HG03460 (cell line): ENCODE data around the gene KTN1.

Source experiments
- ATAC-seq: cut with Tn5 transposase; IDR thresholded peaks from one replicate; pipeline ENCODE4 v1.9.1; 2021; ENCODE audit not compliant: unreplicated experiment

KTN1 gene

GRCh38 chr14:55574988-55575387 lies 5.0 kb upstream of the KTN1 start:
- no peak for ATAC-seq

DNA sequence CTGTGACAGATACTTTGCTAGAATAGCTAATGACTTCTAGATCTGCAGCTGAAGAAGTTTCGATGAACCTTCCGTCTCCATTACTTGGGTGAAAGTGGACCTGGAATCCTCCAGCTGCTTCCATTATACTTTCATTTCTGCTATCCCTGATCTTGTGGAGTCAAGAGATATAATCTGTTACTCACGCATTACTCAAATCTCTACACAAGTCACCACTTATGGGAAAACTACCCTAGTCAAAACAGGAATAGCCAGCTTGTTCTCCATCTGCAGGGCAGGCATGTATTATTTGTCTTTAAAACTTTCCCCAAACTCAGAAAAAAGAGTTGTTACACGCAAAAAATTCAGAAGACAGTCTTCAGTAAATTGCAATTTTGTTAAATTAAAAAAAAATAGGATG lies 2.8 kb upstream of the KTN1 start:
- no peak for ATAC-seq

GRCh38 chr14:55578511-55578910 lies 1.5 kb upstream of the KTN1 start:
- no peak for ATAC-seq

GRCh38 chr14:55580470-55581341 lies 699 bp downstream of the KTN1 start:
- peak; percentile 41 for ATAC-seq

DNA sequence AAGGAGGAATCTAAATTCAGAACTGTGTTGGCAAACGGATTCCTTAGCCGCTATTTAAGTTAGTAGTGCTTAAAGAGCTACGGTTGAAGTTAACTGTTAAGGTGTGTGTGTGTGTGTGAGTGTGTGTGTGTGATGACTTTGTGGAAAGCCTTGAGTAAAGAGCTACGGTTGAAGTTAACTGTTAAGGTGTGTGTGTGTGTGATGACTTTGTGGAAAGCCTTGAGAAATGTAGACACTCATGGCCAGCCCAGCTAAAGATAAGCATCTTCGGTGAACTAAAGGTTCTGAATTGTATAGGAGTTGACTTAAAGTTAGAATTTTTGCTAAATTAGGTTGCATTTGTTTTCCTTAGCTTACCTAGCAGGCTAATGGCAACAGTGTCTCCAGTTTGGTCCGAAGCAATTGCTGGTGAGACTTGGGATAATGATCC lies 1.4 kb downstream of the KTN1 start:
- no peak for ATAC-seq

DNA sequence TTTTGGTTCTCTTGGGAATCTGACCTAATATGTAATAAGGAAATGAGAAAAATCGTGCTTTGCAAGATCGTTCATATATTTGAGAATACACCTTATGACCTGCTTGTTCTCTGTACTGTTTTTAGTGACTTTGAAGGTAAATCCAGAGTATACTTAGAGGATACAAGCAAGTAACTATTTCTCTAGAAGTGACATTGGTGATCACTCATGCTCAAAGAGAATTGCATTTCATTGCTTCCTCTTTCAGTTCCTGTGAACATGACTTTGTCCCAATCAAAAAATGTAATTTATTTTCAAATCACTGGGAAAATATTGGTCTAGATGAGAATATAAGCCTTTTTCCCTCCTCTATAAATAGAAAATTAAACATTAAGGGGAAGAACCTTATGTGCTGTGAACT lies 2.7 kb downstream of the KTN1 start:
- ATAC-seq: no peak

DNA sequence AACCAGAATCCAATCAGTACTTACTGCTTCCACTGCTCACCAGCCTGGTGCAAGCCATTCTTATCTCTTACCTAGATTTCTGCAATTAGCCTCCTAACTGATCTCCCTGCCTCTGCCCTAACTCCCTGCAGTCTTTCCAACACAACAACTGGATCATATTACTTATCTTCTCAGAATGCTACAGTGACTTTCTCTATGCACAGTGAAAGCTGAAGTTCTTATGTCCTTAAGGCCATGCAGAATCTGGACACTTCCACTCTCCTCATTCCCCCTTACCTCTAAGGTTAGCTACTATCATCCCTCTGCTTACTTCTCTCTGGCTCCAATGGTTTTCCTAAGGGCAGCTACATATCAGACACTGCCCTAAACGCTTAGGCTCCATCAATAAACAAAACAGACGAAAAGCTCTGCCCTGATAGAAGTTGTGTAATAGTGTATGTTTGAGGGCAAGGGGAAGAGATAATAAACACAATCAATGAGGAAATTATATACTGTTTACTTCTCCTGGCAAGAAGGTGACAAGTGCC lies 4.0 kb downstream of the KTN1 start:
- no peak for ATAC-seq

GRCh38 chr14:55585854-55586253 lies 5.8 kb downstream of the KTN1 start:
- ATAC-seq: no peak

- ATAC-seq: no peak
Measured at GRCh38 chr14:55586411-55586810, 6.4 kb downstream of the KTN1 start.

- ATAC-seq: no peak
Measured at GRCh38 chr14:55587847-55588246, 7.8 kb downstream of the KTN1 start.

GRCh38 chr14:55588259-55588699 lies 8.3 kb downstream of the KTN1 start:
- ATAC-seq: no peak

- no peak for ATAC-seq
Measured at GRCh38 chr14:55589171-55589570, 9.2 kb downstream of the KTN1 start.

- ATAC-seq: no peak
Measured at GRCh38 chr14:55592436-55592835, 12.4 kb downstream of the KTN1 start.

- no peak for ATAC-seq
Measured at GRCh38 chr14:55593698-55594097, 13.7 kb downstream of the KTN1 start.

DNA sequence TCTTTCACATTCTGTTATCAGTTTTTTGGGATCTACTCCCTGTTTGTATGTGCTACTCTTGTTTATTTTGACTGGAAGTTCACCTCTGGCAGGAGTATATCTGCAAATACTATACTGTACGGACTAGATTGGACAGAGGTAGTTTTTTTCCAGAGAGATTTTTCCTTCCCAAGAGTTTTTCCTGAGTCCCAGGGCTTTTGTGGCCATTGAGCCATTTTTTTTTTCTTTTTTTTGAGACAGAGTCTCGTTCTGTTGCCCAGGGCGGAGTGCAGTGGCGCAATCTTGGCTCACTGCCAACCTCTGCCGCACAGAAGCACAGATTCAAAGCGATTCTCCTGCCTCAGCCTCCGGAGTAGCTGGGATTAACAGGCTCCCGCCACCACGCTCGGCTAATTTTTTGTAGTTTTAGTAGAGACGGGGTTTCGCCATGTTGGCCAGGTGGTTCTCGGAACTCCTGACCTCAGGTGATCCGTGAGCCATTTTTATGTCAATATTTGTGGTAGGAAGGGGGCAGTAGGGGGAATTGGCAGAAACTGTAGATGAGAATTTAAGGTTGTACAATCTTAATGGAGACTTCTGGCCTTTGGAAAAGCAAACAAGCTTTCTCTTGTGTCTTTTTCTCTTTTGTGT lies 19.4 kb downstream of the KTN1 start:
- no peak for ATAC-seq

- no peak for ATAC-seq
Measured at GRCh38 chr14:55600784-55601561, 21.0 kb downstream of the KTN1 start.

DNA sequence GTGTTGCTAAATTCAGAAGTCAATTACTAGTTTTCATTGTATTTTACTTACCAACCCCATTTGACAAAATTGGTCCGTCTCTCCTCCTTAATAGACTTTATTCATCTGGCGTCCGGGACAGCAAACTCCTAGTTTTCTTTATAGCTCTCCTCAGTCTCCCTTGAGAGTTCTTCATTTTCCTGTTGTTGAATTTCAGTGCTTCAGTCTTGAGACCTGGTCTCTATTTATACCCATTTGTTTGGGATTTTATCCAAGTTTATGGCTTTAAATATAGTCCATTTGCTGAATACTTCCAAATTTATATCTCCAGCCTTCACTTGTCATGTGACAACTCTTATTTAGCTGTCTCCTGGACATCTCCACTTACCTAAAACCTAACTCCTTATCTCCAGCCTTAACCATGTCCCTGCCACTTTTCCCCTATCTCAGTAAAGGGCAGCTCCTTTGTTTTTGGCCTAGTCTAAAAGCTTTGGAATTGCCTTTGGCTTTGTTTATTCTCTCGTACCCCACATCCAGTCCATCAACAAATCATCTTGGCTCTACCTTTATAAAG lies 23.5 kb downstream of the KTN1 start:
- ATAC-seq: no peak

GRCh38 chr14:55604488-55604887 lies 24.5 kb downstream of the KTN1 start:
- ATAC-seq: no peak

DNA sequence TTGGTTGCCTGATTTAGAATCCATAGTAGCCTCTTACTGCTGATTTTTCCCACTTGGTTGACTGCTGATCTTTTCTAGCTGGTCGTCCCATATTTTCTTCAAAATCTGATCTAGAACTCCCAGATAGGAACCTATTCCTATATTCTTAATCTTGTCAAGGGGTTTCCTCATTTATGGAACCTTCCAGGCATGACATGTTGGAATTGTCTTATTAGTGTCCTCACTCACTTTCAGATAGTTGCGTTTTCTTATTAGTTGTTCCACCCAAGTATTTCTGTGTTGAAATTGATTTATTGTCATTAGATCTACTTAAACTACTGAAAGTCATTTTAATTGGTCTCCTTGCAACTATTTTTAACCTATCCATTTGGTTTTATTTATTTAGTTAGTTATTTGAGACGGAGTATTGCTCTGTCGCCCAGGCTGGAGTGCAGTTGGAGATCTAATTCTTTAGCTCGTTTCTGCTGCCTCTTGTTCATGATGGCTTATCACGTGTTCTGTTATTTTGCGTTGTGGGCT lies 25.0 kb downstream of the KTN1 start:
- no peak for ATAC-seq

DNA sequence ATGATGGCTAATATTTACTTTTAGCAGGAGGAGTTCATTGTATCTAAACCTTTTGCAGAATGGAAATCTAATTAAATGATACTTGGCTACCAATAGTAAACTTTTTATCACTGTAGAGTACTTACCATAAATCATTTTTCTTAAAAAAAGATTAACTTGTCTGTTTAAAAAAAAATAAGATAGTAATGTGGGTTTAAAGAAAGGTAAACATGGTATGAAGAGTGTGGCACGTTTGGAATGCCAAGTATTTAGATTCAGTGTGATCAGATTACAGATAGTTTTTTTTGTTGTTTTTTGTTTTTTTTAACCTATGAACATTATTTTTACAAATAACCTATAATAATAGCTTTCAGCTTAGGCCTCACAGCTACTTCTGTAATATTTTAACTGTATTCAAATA lies 25.8 kb downstream of the KTN1 start:
- ATAC-seq: no peak

DNA sequence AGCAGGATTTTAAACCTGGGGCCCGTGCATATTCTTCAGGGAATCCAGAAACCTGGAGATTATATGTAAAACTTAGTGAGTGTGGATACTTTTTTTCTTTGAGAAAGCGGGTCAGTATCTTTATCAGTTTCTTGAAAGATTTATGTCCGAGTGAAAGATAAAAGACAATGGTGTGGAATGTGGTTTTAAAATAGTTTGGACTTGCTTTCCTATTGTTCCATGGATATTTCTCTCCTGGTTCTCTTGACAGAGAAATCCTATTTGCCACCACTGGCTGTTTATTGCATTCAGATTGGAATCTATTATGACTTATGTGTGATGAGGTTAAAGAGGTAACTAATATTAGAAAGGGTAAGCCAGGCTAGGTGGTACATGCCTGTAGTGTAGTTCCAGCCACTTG lies 27.4 kb downstream of the KTN1 start:
- no peak for ATAC-seq
